Bone marrow (tissue), 2 donors: Measurements from ENCODE around the gene BRD4.
"Not testable (repeated sequence)": the region's sequence is repeated elsewhere in the genome, so short reads cannot be mapped to it uniquely, and the experiment has no call there.

ENCODE experiments used
- DNase-seq, 2 donors: peaks; one replicate each; lab custom pipeline; 2025; lab: John Stamatoyannopoulos, UW

The BRD4 gene

DNA sequence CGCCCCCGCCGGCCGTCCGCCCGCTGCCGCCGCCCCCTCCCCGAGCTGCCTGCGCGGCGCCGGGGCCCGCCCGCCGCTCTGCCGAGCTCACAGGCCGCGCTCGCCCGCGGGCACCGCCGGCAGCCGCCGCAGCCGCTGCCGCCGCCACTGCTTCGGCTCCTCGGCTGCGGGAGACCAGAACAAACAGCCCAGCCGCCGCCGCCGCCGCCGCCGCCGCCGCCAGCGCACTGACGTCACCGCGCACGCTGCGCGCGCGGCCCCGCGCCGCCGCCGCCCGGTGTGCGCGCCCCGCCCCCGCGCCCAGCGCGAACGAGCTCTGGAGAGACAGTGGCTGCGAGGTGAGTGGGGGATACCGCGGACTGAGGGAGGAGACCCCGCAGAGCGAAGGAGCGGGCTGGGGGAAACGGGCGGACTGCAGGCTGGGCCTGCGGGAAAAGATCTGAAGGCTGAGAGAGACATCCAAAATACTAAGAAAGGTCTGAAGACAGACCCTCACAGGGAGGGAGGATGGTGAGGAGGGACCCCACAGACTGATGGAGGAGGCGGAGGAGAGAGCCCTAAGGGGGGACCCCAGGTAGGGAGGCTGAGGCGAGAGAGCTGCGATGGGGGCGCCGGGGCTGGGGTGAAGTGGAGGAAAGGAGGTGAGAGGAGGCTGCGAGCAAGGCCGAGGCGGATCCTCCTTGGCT, at the start of gene BRD4:
Gene BRD4 (minus strand): TSS at position 229 of the 686 bp plus-strand sequence. CDS start 59,440 bp downstream, outside the sequence.
- peak; percentile 23 to 43 for DNase-seq

DNA sequence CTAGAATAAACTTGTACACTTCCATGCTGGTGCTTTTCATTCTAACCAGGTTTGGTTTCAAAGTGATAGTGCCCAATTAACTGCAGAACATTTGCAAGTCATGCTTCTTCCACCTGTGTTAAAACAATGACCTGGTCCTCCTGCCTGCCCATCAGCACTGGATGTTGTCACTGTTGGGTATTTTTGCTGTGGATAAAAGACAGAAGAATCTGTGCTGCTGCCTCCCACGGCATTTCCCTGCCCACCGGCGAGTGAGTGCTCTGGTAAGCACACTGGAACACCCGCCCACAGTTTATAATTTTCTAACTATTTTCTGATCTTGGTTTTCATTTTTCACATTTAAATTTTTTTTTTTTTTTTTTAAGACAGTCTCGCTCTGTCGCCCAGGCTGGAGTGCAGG, 49.5 kb upstream of the BRD4 start:
- no peak for DNase-seq

DNA sequence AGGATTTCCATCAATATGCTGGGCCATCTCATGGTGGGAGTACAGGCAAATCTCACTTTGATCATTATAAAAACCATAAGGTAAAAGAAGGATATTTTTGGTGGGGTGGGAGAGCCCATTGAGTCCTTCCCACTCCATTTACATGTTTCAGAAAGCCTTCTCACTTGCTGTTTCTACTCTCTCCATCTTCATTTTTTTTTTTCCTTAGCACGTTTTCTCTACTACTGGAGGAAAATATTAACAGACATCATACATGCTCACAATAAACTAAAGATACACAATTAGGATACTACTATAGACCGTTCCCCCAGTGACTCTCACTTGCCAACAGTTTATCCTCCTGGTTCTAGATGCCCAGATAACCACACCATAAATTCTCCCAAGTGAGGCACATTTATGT, 49.1 kb upstream of the BRD4 start:
- no peak for DNase-seq

DNA sequence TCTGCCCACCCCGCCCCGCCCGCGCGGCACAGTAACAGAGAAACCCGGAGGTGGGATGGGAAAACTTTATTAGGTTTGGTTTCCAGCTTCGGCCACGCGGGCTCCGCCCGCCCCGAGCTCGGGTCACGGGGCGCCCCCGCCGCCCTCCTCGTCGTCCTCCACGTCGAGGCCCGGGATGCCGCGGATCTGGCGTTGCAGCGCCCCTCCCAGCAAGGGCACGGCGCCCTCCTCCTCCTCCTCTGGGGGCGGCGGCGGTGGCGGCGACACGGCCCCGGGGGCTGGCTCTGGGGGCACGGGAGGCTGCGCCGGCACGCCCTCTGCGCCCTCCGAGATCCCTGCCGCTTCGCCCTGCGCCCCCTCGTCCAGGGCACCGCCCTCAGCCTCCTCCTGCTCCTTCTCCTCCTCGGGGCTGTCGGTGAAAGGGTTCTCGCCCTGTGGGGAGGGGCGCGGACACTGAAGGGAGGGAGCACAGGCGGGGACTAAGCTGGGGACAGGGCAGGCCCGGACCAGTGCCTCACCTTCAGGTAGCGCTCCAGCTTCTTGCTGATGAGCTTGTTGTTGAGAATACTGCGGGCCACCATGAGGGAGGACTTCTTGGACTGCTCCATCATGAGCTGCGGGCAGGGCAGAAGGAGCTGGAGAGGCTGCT, 47.8 kb upstream of the BRD4 start:
- DNase-seq, result no peak

DNA sequence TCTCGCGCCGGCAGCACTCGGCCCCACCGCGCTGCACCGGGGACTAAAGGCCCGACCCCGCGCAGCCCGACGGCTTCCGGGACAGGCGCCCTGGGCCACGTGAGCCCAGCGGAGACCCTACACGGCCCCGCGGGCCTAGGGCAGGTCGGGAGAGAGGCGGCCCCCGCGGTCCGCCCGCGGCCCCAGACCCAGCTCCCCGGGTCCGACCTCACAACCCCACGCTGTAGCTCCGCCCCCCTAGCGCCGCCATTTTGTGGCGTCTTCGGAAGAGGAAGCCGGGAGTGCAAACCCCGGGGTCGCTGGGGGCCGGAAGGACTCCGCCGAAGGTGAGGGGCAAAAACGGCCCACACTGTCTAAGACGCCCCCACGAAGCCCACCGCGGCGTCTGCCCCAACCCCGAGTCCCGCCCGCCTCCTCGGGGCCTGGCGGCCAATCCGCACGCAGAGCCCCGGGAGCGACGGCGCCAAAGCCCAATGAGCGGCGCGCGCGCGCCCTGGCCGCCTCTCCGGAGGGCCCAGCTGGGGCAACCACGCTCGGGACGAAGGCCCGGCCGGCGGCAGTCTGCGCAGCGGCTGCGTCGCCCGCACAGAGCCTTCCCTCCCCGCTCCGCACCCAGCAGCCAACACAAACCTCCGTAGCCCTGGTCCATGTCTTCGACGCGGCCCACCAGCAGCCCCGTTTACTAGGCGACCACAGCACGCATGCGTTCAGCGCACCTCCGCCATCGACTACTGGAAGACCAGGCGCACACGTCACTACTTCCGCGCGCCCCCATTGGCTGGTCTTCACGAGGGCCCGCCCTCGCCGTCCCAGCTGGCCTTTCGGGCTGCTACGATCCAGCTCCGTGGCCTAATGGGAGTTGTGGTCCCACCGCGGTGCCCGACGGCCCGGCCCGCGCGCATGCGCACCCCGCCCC, 47.0 kb upstream of the BRD4 start, which contains the start of gene AKAP8:
Gene AKAP8 (minus strand): TSS at position 705 of the 916 bp plus-strand sequence. CDS start 56 bp downstream, at position 649.
- peak; percentile 97 to 100 for DNase-seq

DNA sequence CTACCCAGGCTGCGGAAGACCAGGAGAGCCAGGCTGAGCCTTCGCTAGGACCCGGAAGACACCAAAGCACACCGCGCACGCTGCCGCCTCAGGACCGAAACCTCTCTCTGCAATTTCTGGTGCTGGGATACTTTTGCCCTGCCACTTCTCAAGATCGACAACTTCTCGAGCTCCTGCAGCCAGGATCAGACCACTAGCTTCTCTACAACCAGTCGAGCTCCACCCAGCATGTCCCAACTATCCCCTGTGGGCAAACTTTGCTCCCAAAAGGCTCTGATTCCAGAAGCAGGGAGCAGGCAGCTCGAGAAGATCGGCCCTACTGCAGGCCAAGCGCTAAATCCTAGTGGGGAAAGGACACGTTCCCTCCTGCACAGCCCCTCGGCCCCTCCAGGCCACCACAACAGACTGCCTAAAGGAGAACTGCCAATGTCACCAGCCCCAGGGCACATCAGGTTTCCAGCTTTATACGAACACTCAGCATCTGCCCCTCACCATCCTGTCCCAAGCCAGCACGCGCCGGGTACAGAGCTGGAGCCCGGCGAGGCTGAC, 46.3 kb upstream of the BRD4 start:
- DNase-seq, result peak; percentile 28 to 36

DNA sequence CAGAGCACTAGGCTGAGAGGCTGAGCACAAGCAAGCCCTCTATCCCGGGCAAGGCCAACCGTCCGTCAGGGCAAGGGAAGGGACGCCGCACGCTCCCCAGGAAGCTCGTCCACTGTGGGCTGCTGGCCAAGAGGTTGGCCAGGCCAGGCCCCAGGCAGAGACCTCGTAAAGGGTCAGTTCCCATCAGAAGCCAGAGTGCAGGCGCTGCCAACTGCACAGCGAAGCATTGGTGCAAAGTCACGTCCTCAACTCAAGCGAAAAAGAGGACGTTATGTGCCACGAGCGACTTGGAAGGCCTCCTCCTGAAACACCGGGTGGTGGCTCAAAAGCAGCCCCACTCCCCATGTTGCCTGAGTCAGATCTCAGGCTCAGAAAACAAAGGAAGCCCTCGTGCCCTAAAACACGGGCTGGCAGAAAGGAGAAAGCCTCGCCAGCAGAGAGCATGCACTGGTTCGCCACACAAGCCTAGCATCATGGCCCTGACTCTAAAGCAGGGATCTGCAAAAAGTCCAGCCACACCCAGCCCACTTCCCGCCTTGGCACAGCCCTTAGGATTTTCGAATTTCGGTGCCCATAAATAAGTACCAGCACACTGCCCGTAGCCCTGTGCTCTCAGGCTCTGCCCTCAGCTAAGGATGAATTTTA, 42.6 kb upstream of the BRD4 start:
- DNase-seq, result no peak

DNA sequence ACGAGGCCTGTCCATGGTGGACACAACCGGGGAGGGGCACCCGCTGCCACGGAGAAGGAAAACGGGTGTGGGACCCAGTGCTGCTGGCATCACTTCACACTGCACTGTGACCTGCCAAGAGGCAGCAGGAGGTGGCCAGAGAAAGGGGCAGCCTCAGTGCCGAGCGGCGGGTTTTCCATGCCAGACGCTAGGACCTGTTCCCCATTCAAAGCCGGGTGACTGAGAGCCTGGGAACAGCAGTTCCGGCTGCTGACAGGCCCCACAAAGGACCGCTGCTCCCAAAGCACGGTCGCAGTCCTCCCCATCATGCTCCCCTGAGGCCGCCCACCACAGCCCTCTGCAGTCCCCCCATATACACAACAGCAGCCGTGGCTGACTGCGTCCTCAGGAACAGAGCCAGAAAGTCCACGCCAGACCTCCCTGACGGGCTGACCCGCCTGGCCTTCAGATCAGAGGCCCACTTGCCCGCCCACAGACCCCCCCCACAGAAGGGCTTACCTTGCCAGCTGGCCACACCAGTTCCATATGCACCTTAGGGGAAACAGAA, 41.8 kb upstream of the BRD4 start:
- DNase-seq, result no peak

DNA sequence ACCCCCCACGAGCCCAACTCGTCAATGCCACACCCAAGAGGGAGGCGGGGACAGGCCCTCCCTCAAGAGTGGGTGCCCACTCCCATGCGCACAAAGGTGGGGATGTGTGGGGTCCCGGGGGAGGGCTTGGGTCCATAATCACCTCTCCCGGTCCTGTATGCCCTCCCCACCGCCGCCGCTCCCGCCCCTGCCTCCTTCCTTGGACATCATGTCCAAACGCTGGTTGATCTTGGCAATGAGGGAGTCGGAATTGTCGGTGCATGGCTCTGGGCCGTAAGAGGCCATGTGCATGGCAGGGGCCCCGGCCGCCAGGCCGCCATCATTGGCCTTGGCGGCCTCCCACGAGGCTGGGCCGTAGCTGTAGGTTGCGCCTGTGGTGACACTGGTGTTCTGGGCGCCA, 41.3 kb upstream of the BRD4 start:
- no peak for DNase-seq

DNA sequence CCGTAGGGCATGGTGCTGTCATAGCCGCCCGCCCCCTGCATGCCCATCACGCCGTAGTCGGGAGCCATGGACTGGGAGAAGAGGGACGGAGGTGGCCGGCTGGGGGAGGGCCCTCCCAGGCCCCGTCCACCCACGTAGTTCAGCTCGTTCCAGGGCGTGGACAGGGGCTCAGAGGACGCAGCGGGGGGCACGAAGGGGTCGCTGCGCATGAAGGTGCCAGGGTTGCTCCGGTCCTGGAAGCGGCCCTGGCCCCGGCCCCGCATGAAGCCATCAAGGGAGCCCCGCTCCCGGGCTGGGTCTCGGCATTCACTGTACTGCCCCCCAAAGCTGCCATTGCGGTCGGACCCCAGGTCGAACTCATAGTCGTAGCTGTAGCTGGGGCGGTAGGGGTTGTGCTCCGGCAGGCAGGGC, 40.6 kb upstream of the BRD4 start:
- DNase-seq, result no peak

DNA sequence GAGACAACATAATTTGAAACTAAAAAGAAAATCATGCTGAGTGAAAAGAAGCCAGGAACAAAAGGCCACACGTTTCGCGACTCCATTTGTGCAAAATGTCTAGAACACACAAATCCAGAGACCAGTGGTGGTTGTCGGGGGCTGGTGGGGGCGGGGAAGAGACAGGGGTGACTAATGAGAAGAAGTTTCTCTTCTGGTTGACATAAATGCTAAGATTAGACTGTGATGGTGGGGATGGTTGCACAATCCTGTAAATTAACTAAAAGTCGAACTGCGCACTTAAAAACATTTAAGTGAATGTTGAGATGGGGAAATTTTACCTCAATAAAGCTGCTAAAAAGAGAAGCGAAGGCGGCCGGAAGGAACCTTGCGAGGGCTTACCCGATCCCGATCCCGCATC, 40.1 kb upstream of the BRD4 start:
- DNase-seq, result no peak

DNA sequence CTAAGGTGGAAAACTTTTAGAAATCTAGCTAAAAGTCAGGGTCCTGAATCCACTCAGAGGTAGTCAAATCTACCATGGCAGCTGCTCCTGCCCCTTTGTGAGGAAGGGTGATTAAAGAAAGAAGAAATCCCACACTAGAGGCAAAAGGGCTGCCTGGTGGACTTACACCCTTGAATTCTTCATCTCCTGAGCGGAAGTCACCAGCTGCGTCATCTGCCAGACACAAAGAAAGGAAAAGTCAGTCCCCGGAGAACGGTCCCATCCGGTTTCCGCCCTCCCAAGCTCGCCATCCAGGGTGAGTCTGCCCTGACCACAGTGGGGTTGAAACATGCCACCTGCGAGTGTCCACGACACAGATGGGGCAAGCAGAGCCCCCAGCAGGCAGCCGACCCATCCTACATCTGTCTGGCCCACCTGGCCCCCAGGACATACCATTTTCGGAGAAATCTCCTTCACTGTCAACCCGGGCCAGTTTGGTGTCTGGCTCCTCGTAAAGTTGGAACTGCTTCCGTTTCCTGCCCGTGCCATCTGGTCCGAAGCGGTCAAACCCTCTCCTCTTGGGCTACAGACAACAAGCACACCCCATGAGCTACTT, 39.5 kb upstream of the BRD4 start:
- no peak for DNase-seq

DNA sequence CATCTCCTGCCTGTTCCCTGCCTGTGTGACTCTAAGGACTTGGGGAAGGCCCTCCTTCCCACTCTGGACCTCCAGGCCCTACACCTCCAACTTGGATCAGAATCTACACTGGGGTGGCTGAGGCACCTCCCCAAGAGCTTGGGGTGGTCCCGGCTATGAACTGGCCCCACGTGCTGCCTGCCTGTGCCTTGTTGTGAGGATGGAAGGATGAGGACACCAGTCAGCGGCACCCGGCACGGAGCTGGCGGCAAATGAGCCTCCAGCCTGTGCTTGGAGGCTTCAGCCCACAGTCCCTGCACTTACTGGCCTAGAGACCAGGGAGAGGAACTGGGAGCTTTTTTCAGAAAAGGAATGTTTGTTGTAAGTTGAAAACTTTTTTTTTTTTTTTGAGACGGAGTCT, 38.8 kb upstream of the BRD4 start:
- no peak for DNase-seq

DNA sequence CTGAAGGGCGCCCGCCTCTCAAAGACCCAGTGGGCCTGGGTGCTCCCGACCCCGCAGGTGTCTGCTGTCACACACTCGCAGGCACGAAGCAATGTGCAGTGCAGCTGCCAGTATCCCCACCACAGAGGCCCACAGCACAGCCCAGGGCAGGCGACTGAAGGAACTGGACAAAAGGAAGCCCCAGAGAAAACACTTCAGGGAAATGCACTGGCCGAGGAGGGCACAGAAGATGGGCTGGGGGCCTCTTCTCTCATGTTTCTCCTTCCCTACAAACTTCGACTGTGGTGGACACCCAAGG, 37.2 kb upstream of the BRD4 start:
- DNase-seq, result no peak

DNA sequence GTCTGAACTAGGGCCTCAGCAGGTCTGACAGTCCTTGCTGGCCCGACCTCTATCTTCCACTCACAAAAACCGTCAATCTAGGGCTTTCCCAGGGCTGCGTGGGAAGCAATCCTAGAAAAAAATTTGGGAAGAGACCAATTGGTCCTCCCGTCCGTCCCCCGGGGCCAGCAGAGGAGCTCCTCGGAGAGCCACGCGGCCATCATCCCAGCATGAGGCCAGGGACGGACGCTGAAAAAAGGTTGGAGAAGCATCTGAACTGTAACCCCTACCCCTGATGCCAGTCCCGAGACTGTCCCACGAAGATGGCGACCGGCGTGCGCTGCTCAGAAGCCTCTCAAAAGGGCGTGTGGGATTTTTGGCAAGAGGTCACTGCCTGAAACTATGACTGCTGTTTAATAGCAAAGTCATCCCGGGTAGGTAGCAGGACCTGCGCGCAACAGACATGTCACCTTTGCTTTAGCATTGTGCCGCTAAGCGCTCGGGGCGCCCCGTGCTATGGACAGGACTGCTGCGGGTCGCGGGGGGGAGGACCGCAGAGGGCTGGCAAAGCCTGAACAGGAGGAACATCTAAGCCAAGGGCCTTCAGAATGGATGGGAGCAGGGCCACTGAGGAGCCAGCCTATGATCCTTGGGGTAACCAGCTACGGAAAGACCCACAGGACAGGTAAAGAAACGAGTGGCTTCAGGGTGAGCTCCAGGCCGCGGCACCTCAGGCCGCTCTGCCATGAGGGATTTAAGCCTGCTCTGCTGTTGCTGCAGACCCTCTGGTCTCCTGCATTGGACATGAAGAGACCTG, 36.7 kb upstream of the BRD4 start:
- no peak for DNase-seq

DNA sequence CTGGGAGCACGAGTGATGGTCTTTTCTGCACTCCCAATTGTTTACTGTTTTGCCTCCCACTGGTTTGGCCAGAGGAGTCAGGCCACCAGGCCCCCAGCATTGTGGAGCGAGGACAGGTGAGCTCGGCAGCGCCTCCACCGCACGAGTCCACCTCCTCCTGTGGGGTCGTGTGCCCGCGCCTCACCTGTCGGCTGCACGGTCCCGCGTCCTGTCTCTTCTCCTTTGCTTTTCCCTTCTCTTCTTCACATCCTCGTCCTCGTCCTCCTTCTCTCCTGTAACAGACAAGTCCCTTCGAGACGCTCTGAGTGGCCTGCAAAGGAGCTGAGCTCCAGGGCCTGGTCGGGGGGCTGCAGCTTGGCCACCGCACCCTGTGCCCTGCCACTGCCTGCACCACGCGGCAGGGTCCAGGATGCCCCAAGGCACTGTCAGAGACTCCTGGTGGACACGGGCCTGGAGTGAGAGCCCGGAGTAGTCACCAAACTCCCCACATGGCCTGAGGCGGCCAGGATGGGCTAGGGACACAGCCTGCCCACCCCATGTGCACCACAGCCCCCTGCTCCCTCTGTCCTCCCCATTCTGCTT, 35.8 kb upstream of the BRD4 start:
- DNase-seq, result no peak

DNA sequence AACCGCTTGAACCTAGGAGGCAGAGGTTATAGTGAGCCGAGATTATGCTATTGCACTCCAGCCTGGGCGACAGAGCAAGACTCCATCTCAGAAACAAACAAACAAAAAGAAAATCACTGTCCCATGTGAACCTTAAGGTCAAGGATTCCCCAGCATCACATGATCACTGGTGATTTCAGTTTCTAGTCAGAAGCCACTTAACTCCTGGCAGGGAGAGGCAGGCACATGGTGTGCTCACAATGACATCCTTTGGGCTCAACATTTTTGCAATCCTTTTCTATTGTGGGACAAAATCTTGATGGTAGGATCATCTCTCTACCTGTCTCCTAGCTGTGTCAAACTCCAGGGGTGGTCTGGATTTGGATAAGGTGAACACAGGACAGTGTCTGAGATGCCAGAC, 35.1 kb upstream of the BRD4 start:
- no peak for DNase-seq

DNA sequence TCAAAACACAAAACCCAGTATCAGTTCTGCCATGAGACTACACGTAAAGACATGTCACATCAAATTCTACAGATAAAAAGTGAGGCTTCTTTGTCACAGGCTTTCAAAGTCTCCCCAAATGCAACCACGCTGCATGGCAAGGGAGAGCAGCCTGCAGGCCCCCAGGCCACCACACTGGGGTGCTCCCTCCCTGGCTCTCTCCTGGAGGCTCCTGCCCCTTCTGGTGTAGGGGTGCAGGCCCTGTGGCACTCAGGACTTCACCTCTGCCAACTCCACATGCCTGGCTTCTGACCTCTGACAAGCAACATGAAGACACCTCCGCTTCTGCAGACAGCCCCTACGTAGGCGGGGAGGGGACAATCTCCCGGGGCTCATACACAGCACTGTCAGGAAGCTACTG, 32.9 kb upstream of the BRD4 start:
- DNase-seq, result no peak

DNA sequence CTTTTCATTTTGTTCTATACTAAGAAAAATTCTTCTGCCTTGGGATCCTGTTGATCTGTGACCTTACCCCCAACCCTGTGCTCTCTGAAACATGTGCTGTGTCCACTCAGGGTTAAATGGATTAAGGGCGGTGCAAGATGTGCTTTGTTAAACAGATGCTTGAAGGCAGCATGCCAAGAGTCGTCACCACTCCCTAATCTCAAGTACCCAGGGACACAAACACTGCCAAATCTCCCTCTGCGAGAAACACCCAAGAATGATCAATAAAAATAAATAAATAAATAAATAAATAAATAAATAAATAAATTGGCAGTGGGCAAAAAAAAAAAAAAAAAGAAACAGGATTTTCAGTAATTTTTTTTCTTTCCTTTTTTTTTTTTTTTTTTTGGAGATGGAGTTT, 31.5 kb upstream of the BRD4 start:
- DNase-seq, result not testable (repeated sequence)

DNA sequence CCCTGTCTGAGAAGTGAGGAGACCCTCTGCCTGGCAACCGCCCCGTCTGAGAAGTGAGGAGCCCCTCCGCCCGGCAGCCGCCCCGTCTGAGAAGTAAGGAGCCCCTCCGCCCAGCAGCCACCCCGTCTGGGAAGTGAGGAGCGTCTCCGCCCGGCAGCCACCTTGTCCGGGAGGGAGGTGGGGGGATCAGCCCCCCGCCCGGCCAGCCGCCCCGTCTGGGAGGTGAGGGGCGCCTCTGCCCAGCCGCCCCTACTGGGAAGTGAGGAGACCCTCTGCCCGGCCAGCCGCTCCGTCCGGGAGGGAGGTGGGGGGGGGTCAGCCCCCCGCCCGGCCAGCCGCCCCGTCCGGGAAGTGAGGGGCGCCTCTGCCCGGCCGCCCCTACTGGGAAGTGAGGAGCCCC, 30.7 kb upstream of the BRD4 start:
- not testable (repeated sequence) for DNase-seq
